HL-60 (cell line): ENCODE data around the gene MYO16.

Experiments used
- GABPA ChIP-seq: IDR thresholded peaks from 2 replicates; pipeline ENCODE4 v1.6.1; 2012; ENCODE audit warnings: low read depth
- POLR2AphosphoS5 ChIP-seq: IDR thresholded peaks from 2 replicates; pipeline ENCODE4 v1.6.1; 2012; ENCODE audit warnings: low read depth
- TF ChIP-seq, protein P1 (sequence below): IDR thresholded peaks from one replicate; pipeline ENCODE4 v1.5.1; 2011; ENCODE audit warnings: low read length, control low read depth, inconsistent platforms; ENCODE audit not compliant: insufficient read depth
- TF ChIP-seq, protein P2 (sequence below): IDR thresholded peaks from 2 replicates; pipeline ENCODE4 v1.6.1; 2012; ENCODE audit warnings: low read depth; ENCODE audit not compliant: insufficient replicate concordance

- TF ChIP-seq, protein P1, sequence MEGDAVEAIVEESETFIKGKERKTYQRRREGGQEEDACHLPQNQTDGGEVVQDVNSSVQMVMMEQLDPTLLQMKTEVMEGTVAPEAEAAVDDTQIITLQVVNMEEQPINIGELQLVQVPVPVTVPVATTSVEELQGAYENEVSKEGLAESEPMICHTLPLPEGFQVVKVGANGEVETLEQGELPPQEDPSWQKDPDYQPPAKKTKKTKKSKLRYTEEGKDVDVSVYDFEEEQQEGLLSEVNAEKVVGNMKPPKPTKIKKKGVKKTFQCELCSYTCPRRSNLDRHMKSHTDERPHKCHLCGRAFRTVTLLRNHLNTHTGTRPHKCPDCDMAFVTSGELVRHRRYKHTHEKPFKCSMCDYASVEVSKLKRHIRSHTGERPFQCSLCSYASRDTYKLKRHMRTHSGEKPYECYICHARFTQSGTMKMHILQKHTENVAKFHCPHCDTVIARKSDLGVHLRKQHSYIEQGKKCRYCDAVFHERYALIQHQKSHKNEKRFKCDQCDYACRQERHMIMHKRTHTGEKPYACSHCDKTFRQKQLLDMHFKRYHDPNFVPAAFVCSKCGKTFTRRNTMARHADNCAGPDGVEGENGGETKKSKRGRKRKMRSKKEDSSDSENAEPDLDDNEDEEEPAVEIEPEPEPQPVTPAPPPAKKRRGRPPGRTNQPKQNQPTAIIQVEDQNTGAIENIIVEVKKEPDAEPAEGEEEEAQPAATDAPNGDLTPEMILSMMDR: no peak
- TF ChIP-seq POLR2AphosphoS5: no peak
- TF ChIP-seq GABPA: no peak
- TF ChIP-seq, protein P2, sequence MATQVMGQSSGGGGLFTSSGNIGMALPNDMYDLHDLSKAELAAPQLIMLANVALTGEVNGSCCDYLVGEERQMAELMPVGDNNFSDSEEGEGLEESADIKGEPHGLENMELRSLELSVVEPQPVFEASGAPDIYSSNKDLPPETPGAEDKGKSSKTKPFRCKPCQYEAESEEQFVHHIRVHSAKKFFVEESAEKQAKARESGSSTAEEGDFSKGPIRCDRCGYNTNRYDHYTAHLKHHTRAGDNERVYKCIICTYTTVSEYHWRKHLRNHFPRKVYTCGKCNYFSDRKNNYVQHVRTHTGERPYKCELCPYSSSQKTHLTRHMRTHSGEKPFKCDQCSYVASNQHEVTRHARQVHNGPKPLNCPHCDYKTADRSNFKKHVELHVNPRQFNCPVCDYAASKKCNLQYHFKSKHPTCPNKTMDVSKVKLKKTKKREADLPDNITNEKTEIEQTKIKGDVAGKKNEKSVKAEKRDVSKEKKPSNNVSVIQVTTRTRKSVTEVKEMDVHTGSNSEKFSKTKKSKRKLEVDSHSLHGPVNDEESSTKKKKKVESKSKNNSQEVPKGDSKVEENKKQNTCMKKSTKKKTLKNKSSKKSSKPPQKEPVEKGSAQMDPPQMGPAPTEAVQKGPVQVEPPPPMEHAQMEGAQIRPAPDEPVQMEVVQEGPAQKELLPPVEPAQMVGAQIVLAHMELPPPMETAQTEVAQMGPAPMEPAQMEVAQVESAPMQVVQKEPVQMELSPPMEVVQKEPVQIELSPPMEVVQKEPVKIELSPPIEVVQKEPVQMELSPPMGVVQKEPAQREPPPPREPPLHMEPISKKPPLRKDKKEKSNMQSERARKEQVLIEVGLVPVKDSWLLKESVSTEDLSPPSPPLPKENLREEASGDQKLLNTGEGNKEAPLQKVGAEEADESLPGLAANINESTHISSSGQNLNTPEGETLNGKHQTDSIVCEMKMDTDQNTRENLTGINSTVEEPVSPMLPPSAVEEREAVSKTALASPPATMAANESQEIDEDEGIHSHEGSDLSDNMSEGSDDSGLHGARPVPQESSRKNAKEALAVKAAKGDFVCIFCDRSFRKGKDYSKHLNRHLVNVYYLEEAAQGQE: no peak
Observed at GRCh38 chr13:108923386-108924047, 294.1 kb downstream of the MYO16 start.
